GM19043 (cell line): ENCODE results near the gene MRPL23.

Source experiments
- ATAC-seq: cut with Tn5 transposase; IDR thresholded peaks from one replicate; pipeline ENCODE4 v1.9.1; 2021; ENCODE audit warnings: low read depth; ENCODE audit not compliant: unreplicated experiment

The MRPL23 gene

GRCh38 chr11:1988174-1988573 is 41.0 kb downstream of the MRPL23 start:
- ATAC-seq, result no peak

GRCh38 chr11:1988667-1989317 is 41.7 kb downstream of the MRPL23 start:
- no peak for ATAC-seq

- ATAC-seq, result no peak
These were observed 42.8 kb downstream of the MRPL23 start for GRCh38 chr11:1989953-1990352.

- ATAC-seq, result no peak
These were observed 43.9 kb downstream of the MRPL23 start for GRCh38 chr11:1990872-1991578.

GRCh38 chr11:1992111-1992510 is 45.0 kb downstream of the MRPL23 start:
- ATAC-seq, result no peak

GRCh38 chr11:1994121-1994520 is 47.0 kb downstream of the MRPL23 start:
- ATAC-seq, result no peak

- ATAC-seq, result no peak
These were observed 50.6 kb downstream of the MRPL23 start, which contains the start of gene H19 for GRCh38 chr11:1997755-1998154. H19 (minus strand) TSS chr11:1997842.

- ATAC-seq, result no peak
These were observed 51.2 kb downstream of the MRPL23 start for GRCh38 chr11:1998290-1998689.

- no peak for ATAC-seq
These were observed 51.7 kb downstream of the MRPL23 start for GRCh38 chr11:1998861-1999260.

- no peak for ATAC-seq
These were observed 55.1 kb downstream of the MRPL23 start for GRCh38 chr11:2002042-2002776.

- no peak for ATAC-seq
These were observed 55.7 kb downstream of the MRPL23 start for GRCh38 chr11:2002807-2003206.

- no peak for ATAC-seq
These were observed 57.3 kb downstream of the MRPL23 start for GRCh38 chr11:2004466-2004865.
